Activated CD8-positive, alpha-beta memory T cell treated with anti-CD3 and anti-CD28 coated beads for 4 hours (primary cell): ENCODE measurements around the gene FERD3L.

ENCODE experiments used
- DNase-seq, 2 donors: peaks; one replicate each; pipeline ENCODE4 v3.0.0-alpha.2; 2020; ENCODE audit warnings: low read depth in 2 of 2

The FERD3L gene

DNA sequence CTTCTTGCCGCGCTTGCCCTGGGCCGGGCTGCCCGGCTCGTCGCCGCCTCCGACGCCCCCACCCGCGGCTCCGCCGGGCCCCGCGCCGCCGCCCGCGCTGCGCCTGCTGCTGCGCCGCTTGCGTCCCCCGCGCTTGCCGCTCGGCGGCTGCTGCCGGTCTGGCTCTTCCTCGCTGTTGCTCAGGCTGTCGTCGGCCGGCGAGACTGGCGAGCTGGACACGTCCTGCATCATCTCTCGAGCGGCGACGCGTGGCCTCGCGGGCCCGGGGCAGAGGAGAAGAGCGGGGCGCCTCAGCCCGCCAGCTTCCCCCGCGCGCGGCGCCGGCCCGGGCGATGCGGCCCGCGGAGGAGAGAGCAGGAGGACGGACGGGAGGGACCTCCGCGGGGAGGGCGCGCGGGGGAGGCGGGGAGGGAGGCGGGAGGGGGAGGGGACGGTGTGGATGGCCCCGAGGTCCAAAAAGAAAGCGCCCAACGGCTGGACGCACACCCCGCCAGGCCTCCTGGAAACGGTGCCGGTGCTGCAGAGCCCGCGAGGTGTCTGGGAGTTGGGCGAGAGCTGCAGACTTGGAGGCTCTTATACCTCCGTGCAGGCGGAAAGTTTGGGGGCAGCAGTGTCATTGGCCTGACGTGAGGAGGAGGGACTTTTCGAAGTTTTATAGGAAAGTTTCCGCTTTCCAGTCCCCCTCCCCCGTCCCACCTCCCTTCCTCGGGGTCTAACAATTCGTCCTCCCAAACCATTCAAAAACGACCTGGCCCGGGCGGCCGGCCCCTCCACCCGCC lies 27.9 kb downstream of the FERD3L start, which contains the start of gene TWIST1:
Gene TWIST1 (minus strand): TSS at position 546 of the 779 bp plus-strand sequence. CDS start 315 bp downstream, at position 231.
- no peak for DNase-seq

DNA sequence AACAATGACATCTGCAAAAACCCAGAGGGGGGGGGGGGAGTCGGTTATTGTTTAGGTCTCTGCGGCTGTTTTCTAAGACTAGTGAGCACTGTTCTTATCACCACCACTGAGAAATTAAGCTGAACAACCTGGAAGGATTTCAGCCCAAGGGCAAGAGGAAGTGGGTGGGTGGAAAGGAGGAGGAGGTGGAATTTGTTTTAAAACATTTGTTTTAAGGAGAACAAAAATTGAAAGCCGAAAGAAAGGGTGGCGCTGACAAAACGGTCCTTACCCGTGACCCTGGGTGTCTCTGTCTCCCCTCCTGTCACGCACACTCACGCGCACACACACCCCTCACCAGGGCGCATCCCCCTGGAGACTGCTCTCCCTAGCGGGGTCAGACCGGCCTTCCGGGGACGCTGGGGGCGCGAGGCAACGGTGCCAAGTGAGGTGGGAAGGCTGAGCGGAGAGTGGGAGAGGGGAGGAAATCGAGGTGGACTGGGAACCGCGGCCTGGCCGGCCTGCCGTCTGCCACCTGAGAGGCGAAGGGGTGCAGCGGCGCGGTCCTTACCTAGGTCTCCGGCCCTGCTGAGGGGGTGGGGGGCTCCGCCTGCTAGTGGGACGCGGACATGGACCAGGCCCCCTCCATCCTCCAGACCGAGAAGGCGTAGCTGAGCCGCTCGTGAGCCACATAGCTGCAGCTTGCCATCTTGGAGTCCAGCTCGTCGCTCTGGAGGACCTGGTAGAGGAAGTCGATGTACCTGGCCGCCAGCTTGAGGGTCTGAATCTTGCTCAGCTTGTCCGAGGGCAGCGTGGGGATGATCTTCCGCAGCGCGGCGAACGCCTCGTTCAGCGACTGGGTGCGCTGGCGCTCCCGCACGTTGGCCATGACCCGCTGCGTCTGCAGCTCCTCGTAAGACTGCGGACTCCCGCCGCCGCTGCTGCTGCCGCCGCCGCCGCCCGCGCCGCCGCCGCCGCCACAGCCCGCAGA lies 28.8 kb downstream of the FERD3L start:
- no peak for DNase-seq

DNA sequence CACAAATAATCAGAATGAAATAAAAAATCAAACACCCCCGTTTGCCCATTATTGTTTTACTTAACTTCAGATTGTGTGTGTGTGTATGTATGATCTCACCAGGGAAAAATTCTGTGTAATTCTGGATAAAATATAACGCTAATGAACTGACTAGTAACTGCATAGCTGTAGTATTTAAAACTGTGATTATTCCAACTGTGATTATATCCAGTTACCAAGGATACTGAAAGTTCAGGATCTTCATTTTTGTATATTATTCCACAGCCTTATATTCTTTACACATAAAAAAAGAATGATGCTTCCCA lies 30.7 kb downstream of the FERD3L start:
- DNase-seq: no peak

DNA sequence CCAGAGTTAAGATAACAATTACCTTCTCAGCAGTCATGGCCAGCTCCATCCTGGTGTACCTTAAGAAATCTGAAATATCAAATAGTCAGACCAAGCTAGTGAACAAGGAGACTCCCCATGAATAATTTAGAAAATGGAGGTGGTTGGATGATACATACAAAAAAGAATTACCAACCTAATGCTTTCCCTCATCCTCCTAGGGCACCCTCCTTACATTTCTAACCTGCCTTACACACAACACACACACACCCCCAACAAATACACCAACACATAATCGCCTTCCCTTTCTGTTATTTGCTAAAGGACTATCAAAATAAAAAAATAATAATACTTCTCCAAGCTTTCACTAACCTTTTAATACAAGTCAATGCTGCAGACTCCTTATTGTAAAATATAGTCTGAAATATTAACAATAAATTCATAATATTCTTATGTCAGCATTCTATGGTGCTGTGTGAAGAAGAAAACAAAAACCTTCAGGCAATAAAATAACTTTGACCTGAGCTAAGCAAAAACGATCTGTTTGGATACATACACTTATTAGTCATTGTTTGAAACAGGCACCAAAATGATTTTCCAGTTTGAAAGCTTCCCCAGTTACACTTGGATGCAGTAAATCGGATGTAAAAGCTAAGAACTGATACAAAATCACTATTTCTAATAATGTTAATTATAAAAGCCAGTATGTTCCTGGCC lies 31.2 kb downstream of the FERD3L start:
- DNase-seq: no peak

DNA sequence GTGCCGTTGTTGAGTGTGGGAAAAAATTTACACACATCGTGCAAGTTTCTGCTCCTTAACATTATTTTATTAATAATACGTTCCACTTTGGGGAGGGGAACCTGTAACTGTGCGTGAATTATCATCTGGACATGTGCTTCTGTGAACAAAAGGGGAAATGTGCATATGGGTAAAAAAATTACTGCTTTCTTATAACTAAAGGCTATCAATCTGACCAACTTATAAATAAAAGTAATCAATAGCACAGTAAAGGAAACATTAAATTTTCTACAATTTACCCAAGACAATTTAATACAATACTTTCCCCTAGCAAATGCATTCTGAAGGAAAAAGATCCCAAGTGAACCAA lies 32.2 kb downstream of the FERD3L start:
- no peak for DNase-seq

DNA sequence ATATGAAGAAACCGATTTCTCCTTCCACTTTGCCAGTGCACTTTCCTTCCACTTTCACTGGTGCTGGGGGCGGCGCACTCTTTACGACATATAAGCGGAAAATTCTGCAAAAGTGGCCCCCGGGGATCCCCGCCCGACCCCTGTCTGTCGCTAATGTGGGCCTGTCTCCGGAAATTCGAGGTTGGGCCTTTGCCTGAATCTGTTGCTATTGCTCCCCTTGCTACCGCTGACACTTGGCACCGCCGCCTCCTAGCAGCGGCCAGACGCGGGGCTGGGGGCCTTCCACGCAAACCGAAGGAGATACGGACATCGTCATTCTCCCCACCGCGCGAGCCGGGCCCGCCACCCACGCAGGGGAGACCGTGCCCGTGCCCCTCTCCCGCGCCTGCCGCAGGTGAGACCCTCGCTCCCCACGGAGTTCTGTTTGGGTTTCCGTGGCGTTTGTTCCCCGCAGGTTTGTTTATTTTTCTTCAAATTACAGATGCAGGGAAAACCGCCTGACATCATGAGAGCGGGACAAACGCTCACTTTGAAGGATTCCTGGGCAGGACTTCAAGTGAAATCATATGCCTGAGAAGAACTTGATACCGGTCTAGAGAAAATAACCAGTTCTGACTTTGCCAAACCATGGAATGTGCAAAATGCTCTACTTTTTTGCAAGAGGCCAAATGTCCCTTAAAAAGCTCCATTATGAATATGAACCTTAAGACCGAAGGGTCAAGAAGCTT lies 32.8 kb downstream of the FERD3L start:
- DNase-seq: no peak

DNA sequence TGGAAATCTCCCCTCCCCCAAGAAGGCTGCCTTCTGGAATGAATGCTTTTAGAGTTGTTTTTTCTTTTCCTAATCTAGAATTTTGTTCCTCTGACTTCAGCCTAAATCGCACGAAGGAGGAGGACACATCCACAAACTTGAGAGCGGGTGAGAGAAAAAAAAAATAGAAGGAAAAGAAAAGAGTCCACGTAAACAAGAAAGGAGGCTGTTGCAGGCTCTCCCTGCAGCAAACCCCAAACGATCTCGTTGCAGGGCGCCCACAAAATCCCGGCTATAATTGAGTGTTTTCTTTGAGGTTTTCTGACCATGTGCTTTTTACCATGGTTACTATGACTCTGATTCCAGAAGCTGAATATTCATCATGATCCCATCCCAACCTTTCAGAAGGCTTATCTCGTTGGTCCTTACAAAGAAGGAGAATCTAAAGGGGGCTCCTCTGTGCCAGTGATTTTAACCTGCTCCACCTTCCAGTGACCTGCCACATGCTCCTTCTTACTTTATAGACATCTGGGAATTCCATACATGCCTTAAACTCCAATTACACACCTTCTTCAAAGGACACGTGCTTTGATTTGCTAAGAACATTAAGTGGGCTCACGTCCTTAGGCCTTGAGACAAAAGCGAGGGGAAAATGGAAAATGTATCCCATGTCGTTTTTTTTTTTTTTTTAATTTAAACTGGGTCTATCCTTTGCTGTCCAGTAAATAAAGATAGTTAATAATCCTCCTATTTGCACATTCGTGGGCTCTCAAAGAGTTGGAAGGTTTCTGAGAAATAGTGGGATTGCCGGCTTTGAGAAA lies 33.5 kb downstream of the FERD3L start:
- DNase-seq: no peak

DNA sequence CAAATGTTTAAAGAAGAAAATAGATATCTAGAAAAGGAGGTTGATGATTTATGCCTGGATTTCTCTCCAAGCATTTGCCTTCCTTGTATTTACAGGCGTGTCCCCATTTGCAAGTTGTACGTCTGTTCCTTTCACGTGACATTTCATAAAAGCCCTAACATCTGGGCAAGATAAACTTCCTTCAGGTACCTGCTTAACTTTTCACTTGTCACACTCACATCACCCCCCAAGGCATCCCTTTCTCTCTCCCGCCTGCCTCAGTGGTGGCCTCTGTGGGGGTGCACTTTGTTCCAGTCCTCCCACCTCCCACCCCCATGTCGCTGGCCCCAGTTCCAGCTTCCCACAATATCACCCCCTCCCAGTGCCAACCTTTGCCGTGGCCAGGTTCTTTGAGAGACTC lies 34.4 kb downstream of the FERD3L start:
- no peak for DNase-seq

DNA sequence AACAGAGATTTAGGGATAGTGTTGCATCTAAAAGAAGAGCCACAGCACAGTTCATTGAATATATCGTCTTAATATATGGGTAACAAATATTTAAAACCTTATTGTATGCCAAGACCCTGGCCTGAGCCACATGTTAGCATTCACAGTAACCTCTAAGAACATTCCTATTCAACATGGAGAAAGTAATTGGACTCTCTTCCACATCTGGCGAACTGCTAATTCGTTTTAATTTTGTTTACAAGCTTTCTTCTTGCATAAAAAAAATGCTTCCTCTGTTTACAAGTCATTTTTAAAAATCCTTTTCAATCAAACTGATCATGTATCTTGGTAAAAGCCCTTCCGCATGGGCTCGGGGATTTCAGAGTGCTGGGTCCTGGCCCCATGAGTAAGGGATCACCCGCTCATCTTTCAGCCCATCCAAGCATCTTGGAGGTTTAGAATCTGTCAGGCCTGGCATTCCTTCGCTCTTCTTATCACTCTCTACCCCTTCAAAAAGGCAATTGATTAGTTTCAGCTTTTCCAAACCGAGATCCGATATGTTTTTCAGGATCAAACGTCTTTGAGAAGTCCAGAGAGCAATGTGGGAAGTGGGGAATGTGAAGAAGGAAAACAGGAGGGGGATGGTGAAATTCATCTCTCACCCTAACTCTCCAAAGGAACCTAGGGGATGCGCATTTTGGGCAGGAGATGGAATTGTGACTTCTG lies 35.0 kb downstream of the FERD3L start:
- no peak for DNase-seq

DNA sequence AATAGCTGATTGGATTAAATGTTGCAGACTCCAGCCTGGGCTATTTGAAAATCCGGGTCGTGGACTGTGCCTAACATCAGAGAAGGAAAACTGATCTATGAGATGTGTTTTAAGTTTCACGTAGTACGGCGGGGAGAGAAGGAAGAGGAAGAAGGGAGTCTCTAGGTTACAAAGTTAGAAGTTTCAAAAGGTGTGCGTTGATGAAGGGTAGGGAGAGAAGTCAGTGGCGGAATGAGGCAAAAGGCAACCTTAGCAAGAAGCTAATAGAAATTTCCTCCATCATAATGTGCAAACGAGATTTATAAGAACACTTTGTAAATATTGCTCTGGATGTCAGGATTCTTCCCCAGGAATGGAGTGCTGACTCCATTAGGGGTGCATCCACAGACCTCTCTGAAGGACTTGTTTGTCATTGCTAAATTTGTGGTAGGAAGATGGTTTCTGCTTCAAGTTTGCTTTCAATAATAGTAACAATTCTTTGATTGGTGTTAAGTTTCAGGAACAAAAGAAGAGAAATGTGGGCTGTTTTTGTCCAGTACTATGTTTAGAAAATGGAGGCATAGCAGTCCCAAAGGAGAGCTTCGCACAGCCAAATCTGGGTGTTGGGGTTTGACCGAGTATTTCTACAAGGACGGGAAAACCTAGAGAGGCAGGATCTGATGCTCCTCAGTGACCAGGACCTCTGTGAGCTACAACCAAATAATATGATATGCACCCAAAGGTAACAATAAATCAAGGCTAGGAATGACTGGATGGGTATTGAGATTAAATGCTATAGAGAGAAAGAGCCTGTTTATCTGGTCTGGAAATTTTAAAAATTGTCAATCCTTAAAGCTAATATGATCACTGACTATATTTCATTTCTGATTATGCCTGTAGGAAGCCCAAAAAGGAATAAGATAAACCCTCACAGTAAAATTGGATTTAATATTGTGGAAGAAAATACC lies 35.9 kb downstream of the FERD3L start:
- no peak for DNase-seq

DNA sequence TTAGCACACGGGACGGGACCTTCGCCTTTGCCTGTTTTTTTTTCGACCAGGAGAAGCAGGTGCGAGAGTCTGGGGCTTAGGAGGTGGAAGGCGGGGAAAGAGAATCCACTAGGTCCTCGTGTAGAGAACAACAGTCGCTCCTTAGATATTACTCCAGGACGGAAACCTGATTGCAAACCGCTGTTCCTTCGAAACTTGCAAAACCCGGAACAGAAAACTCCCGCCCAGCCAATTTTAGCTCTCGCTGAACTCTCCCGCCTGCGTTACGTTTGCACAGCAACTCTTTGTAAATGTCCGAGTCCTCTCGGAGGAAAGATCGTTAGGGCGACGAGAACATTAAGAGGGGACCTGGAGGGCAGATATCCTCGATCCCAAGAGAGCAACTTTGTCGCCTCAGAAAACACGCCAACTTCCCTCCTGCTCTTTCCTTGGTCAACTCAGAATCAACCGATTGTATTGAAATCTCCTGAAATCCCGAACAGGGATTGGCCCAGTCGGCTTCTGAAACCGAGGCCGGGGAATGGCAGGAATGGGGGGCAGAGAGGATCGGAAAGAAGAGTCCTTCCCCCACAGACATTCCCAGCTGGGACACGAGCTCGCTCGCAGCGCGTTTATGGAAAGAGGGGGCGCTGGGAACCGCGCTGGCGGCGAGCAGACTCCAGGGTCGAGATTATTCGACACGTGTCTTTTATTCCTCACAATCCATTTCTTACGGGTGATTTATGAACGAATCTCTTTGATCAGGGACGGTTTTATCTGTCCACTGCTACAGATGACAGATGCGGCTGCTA lies 37.7 kb downstream of the FERD3L start:
- no peak for DNase-seq

DNA sequence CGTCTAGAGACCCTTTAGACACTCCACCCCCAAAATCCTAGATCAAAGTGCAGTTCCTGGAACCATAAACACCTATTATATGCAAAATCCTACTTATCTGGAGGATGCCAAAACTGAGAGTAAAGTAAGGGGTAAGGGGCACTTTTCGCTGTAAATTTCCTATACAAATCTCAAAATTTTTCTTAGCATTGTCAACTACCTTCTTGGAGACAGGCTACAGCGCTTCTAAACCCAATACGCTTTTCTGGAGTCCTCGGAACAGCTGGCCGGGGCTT lies 38.2 kb downstream of the FERD3L start:
- no peak for DNase-seq

DNA sequence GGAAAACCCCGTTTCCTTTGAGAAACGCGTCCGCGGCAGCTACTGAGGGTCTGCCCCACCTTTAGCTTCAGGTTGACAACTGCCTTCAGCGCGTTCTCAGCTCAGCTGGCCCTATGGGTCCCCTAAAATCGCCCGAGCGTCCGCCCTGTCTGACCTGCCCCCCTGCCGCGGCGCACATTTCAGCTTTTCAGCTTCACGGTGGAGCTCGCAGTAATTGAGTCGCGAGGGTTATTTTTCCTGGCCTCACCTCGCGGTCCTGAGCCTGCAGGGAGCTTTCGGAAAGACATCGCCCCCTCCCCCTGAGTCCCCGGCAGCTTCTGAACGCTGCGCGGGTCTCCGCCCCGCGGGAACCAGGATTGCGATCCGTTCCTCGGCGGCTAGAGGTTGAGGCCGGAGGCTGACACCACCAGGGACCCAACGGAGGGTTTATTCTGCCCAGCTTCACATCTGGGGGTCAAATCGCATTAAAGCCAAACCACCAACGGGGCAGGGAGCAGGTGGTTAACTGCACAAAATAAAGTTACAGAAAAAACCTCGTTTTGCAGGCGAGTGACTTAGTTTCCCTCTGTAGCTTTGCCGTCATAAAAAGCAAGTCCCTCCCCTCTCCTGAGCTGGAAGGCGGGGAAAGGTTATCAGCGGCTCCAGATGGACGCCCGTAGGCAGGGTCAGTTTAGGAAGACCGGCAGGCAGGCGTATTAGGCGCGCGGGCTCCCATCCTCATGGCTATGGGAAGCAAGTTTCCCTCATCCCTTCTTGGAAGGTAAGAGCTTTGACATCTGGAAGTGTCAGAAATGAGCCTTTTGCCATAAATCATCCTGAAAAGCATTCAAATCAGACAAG lies 38.8 kb downstream of the FERD3L start:
- DNase-seq: no peak

DNA sequence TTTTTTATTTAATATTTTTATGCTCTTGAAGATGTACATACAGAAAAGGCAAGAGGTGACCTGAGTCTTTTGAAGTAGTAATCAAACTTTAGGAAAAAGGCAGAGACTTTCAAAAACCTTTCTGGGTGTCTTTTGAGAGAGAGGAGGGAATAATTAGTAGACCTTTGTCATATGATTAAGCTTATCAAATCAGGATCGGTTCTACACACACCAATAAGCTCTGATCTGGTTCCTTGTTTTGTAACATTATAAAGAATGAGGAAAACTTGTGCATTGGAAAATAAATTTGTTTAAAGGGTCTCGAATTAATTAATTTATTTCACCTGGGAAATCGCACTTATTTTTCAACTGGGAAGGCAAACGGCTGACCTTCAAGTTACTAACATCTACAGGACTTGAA lies 39.7 kb downstream of the FERD3L start:
- DNase-seq: no peak

DNA sequence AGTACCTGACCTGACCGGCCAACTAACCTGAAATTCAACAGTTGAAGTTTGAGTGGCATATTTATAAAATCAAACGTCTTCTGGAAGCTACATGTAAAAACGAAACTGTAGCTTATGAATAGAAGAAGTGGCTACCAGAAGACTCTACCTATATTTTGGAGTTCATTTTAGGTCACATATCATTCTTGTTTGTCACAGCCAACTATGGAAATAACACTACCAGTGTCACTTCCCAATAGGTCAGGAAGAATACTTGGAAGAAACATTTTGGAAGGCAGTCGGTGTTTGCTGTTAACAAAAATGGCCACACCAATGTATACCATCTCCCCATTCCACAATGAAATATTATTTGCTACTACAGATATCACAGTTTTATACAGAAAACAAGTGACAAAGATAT lies 40.4 kb downstream of the FERD3L start:
- DNase-seq: no peak

DNA sequence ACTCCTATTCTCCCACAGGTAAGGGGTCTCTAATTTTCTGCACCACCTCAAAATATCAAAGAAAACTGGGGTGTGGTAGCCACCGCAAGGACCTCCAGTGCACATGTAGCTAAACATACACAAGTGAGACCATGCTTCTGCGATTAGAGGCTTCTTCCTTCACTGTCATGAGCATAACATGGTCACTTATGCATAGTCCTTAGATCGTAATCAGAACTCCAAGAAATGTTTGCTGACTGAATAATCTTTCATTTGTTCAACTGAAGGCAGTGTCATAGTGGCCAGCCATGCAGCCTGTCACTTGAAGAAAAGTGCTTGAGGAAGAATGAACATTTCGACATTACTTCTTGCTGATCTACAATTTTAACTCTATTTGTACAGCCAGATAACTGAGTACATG lies 42.3 kb downstream of the FERD3L start:
- DNase-seq: no peak

DNA sequence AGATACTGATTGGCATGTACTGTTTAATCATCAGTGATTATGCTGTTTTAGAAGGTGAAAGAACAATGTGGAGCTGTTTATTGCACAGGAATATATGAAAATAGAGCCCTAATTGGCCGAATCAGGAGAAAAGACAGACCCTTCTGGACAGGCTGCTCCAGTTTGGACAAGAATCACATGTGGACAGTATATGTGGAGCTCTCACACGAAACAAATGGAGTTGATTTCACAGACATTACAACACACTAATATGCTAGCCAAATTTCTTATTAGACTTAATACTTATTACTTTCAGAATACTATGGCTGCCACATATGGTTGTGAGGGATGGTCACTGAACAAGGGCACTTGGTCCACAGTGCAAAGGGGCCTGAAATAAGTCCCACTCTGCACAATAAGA lies 43.3 kb downstream of the FERD3L start:
- DNase-seq: no peak

DNA sequence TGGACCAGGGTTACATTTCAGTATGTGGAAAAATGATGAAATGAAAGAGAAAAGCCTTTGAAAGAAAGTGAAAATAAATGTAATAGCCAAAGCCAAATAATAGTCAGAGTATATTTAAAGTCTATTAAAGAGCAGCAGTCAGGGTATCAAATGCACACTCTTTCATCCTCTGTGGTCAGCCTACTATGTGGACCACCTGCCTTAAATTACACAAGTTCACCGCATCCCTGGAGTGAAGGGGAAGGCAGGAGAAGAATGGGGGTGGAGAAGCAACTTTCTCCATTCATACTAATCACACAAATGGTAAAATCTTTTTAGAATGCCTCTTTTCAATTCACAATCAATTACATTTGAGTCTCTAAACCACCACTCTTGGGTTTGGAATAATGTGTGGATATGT lies 43.7 kb downstream of the FERD3L start:
- DNase-seq: no peak
